Skin of body (tissue), 2 donors: ENCODE measurements around the gene DAB1. TPM values are rescaled to one million over a fixed set of nuclear protein-coding genes. Genes with fewer than 3 reads are reported as not detected.
"Not testable (repeated sequence)": the region's sequence is repeated elsewhere in the genome, so short reads cannot be mapped to it uniquely, and the experiment has no call there.

ENCODE experiments used
- DNase-seq: peaks from one replicate; lab custom pipeline; 2025; lab: John Stamatoyannopoulos, UW
- total RNA-seq: library from RNA; depleted of rRNA; stranded (reverse); fragments of >200 nt; gene quantifications from one replicate; pipeline ENCODE4 v1.2.3, GENCODE V29; 2014

Gene DAB1
- total RNA-seq, 1 donor from 2014 or later = 1.4 TPM

GRCh38 chr1:57127976-57128375 is 295.9 kb downstream of the DAB1 start:
- no peak for DNase-seq

- DNase-seq = no peak
Measured at GRCh38 chr1:57124768-57125446, 299.0 kb downstream of the DAB1 start.

- DNase-seq = no peak
Measured at GRCh38 chr1:57124170-57124569, 299.7 kb downstream of the DAB1 start.

- DNase-seq = no peak
Measured at GRCh38 chr1:57122031-57122430, 301.8 kb downstream of the DAB1 start.

GRCh38 chr1:57118948-57119603 is 304.8 kb downstream of the DAB1 start:
- no peak for DNase-seq

GRCh38 chr1:57117753-57118152 is 306.1 kb downstream of the DAB1 start:
- no peak for DNase-seq

- DNase-seq = no peak
Measured at GRCh38 chr1:57116871-57117270, 307.0 kb downstream of the DAB1 start.

GRCh38 chr1:57115030-57115614 is 308.7 kb downstream of the DAB1 start:
- DNase-seq = no peak

- DNase-seq = no peak
Measured at GRCh38 chr1:57112148-57112547, 311.7 kb downstream of the DAB1 start.

- DNase-seq = no peak
Measured at GRCh38 chr1:57111175-57111574, 312.7 kb downstream of the DAB1 start.

GRCh38 chr1:57109883-57110282 is 314.0 kb downstream of the DAB1 start:
- DNase-seq = no peak

GRCh38 chr1:57109247-57109646 is 314.6 kb downstream of the DAB1 start:
- no peak for DNase-seq

- no peak for DNase-seq
Measured at GRCh38 chr1:57106296-57106695, 317.6 kb downstream of the DAB1 start.

- DNase-seq = no peak
Measured at GRCh38 chr1:57102561-57103326, 321.1 kb downstream of the DAB1 start.

GRCh38 chr1:57101209-57101608 is 322.7 kb downstream of the DAB1 start:
- DNase-seq = no peak

- DNase-seq = no peak
Measured at GRCh38 chr1:57094749-57095148, 329.1 kb downstream of the DAB1 start.

GRCh38 chr1:57093122-57093521 is 330.7 kb downstream of the DAB1 start:
- DNase-seq = no peak

GRCh38 chr1:57091642-57092041 is 332.2 kb downstream of the DAB1 start:
- no peak for DNase-seq

GRCh38 chr1:57089855-57090254 is 334.0 kb downstream of the DAB1 start:
- DNase-seq = no peak

- DNase-seq = no peak
Measured at GRCh38 chr1:57089221-57089620, 334.6 kb downstream of the DAB1 start.

- no peak for DNase-seq
Measured at GRCh38 chr1:57088653-57089052, 335.2 kb downstream of the DAB1 start.

GRCh38 chr1:57087660-57088059 is 336.2 kb downstream of the DAB1 start:
- not testable (repeated sequence) for DNase-seq
